Esophagus muscularis mucosa (tissue), 3 donors: ENCODE results near the gene ACVRL1.

ENCODE experiments used
- CTCF ChIP-seq, 3 experiments: fragments of 200-600 bp in 2 of 3; fragments of 450-650 bp in 1 of 3; sonication (generic) in 2 of 3; IDR thresholded peaks; one replicate each; pipeline ENCODE4 v1.5.1; 2017 to 2019; ENCODE audit warnings: antibody characterized with exemption in 3 of 3, mild to moderate bottlenecking in 2 of 3, moderate library complexity in 1 of 3
- POLR2A ChIP-seq: fragments of 450-650 bp; IDR thresholded peaks from one replicate; pipeline ENCODE4 v1.6.1; 2017; ENCODE audit warnings: antibody characterized with exemption, moderate library complexity, mild to moderate bottlenecking, low read depth
- POLR2AphosphoS5 ChIP-seq, 2 donors: sonication (generic); formaldehyde crosslinking; IDR thresholded peaks; one replicate each; pipeline ENCODE4 v1.6.1; 2017; ENCODE audit warnings: antibody characterized with exemption in 2 of 2

- no peak for TF ChIP-seq CTCF (IDR thresholded peaks at IDR 0.05)
- no peak for TF ChIP-seq POLR2A
- no peak for TF ChIP-seq POLR2AphosphoS5 (IDR thresholded peaks at IDR 0.05)
These were observed 22.6 kb upstream of the ACVRL1 start for GRCh38 chr12:51884676-51885229.
